Suprapubic skin (tissue), 4 donors: Measurements from ENCODE around the gene ACO2. TPM values are rescaled to one million over a fixed set of nuclear protein-coding genes. Genes with fewer than 3 reads are reported as not detected.

Source experiments
- DNase-seq, 2 donors: peaks; one replicate each; pipeline ENCODE4 v3.0.0-alpha.2; 2019; ENCODE audit warnings: low spot score in 2 of 2
- H3K27ac ChIP-seq: fragments of 200-600 bp; sonication (generic); one replicate; pipeline ENCODE4 v1.5.1; 2019
- H3K27me3 ChIP-seq: fragments of 200-600 bp; sonication (generic); one replicate; pipeline ENCODE4 v1.5.1; 2019
- H3K36me3 ChIP-seq: fragments of 200-600 bp; sonication (generic); one replicate; pipeline ENCODE4 v1.5.1; 2019
- H3K4me1 ChIP-seq: fragments of 200-600 bp; sonication (generic); one replicate; pipeline ENCODE4 v1.5.1; 2019
- H3K4me3 ChIP-seq: fragments of 200-600 bp; sonication (generic); one replicate; pipeline ENCODE4 v1.5.1; 2019; ENCODE audit warnings: mild to moderate bottlenecking
- H3K9me3 ChIP-seq: fragments of 200-600 bp; sonication (generic); one replicate; pipeline ENCODE4 v1.5.1; 2019
- CTCF ChIP-seq, 2 donors: fragments of 200-600 bp in 1 of 2; fragments of 450-650 bp in 1 of 2; sonication (generic) in 1 of 2; IDR thresholded peaks; one replicate each; pipeline ENCODE4 v1.5.1; 2016 to 2019; ENCODE audit warnings: antibody characterized with exemption in 2 of 2, mild to moderate bottlenecking in 1 of 2, moderate library complexity in 1 of 2
- EP300 ChIP-seq: sonication (generic); formaldehyde crosslinking; IDR thresholded peaks from one replicate; pipeline ENCODE4 v1.6.1; 2017; ENCODE audit warnings: antibody characterized with exemption
- POLR2A ChIP-seq, 2 donors: fragments of 450-650 bp; IDR thresholded peaks; one replicate each; pipeline ENCODE4 v1.6.1; 2017; ENCODE audit warnings: antibody characterized with exemption in 2 of 2, mild to moderate bottlenecking in 2 of 2, moderate library complexity in 2 of 2
- POLR2AphosphoS5 ChIP-seq, 3 donors: sonication (generic); formaldehyde crosslinking; IDR thresholded peaks; one replicate each; pipeline ENCODE4 v1.6.1; 2017; ENCODE audit warnings: antibody characterized with exemption in 3 of 3
- WGBS: methylation state at CpG from one replicate; pipeline ENCODE4 v1.1.5; 2018; 5-methylcytosine and 5-hydroxymethylcytosine counted together
- total RNA-seq, 4 donors: library from RNA; depleted of rRNA; stranded (reverse); fragments of >200 nt; gene quantifications; one replicate each; pipeline ENCODE4 v1.1.0, GENCODE V29; 2016

The ACO2 gene
- total RNA-seq, 4 donors from 2014 or later = 67.4 to 81.9 (median 75.9) TPM

GRCh38 chr22:41578114-41578513, 109.2 kb downstream of the ACO2 start:
- no peak for DNase-seq
- 90% methylated on average over 8 of the region's 8 CpGs for WGBS
- H3K4me3 ChIP-seq = no peak overlapping the region
- no peak overlapping the region for H3K27ac ChIP-seq
- H3K4me1 ChIP-seq = no peaks in the 10 kb centered on the region
- H3K9me3 ChIP-seq = no peaks in the 10 kb centered on the region
- H3K36me3 ChIP-seq = peaks cover 67% of the 10 kb centered on the region
- TF ChIP-seq EP300 (no peak), CTCF (IDR thresholded peaks at IDR 0.05) (no peak), POLR2A (IDR thresholded peaks at IDR 0.05) (no peak), POLR2AphosphoS5 (IDR thresholded peaks at IDR 0.05) (no peak)
- no peaks in the 10 kb centered on the region for H3K27me3 ChIP-seq

Other genes with a start within 250 kb of the ACO2 start
- gene CHADL, start 228.2 kb upstream of the ACO2 start, total RNA-seq = 10 to 100 TPM in 3 of 4 donors, 1 to 10 TPM in 1; 9.5 to 18.8 (median 15.7) TPM
- gene RANGAP1, start 182.9 kb upstream of the ACO2 start, total RNA-seq = 100 to 1,000 TPM; 112 to 120 (median 114) TPM
- gene ZC3H7B, start 167.6 kb upstream of the ACO2 start, total RNA-seq = 10 to 100 TPM; 29.7 to 45.7 (median 41.0) TPM
- gene TEF, start 87.2 kb upstream of the ACO2 start, total RNA-seq = 10 to 100 TPM; 36.1 to 87.4 (median 46.8) TPM
- 10 to 100 TPM; 39.7 to 62.1 (median 58.4) TPM for gene TOB2, start 22.3 kb upstream of the ACO2 start, total RNA-seq
- gene PHF5A, start 425 bp upstream of the ACO2 start, total RNA-seq = 10 to 100 TPM; 26.7 to 47.1 (median 36.9) TPM
- gene POLR3H, start 75.4 kb downstream of the ACO2 start, total RNA-seq = 10 to 100 TPM; 18.5 to 32.7 (median 23.5) TPM
- gene CSDC2, start 91.9 kb downstream of the ACO2 start, total RNA-seq = 1 to 10 TPM in 2 of 4 donors, under 1 TPM in 2; 0.40 to 2.6 (median 0.82) TPM
- gene PMM1, start 120.7 kb downstream of the ACO2 start, total RNA-seq = 10 to 100 TPM; 35.7 to 48.5 (median 40.8) TPM
- 10 to 100 TPM; 25.6 to 32.9 (median 27.9) TPM for gene DESI1, start 151.9 kb downstream of the ACO2 start, total RNA-seq
- 100 to 1,000 TPM; 131 to 194 (median 182) TPM for gene XRCC6, start 152.2 kb downstream of the ACO2 start, total RNA-seq
- 100 to 1,000 TPM; 113 to 159 (median 126) TPM for gene SNU13, start 219.8 kb downstream of the ACO2 start, total RNA-seq
- gene MEI1, start 230.4 kb downstream of the ACO2 start, total RNA-seq = 1 to 10 TPM in 1 of 4 donors, under 1 TPM in 1, not detected in 2; 0.72 to 5.0 TPM